Endothelial cell of umbilical vein (primary cell): ENCODE data around the gene PLPPR5. TPM values are rescaled to one million over a fixed set of nuclear protein-coding genes. Genes with fewer than 3 reads are reported as not detected.

ENCODE experiments used
- BruUV-seq: library from RNA; stranded (reverse); fragments of 400-500 nt; replicated peaks from 2 replicates; lab custom pipeline; 2021; lab: Mats Ljungman, UMichigan
- CTCF ChIA-PET: fragments of 300-600, 350-600 bp; sonication (Branson Sonifier 250); formaldehyde crosslinking; loops from one replicate; lab custom pipeline; 2021; ENCODE audit warnings: antibody characterized with exemption, inconsistent platforms; lab: Charles Lee
- POLR2A ChIA-PET: fragments of 300-600, 350-600 bp; sonication (Branson Sonifier 250); formaldehyde crosslinking; loops from one replicate; lab custom pipeline; 2021; ENCODE audit warnings: antibody characterized with exemption, inconsistent platforms; lab: Charles Lee
- DNase-seq: peaks from one replicate; pipeline ENCODE4 v3.0.0-alpha.2; 2011; ENCODE audit warnings: low read depth, low spot score
- FAIRE-seq: peaks from 2 replicates; lab custom pipeline; 2011; peaks lifted over from hg19 to GRCh38; lab: Jason Lieb, UNC
- H2AFZ ChIP-seq: 2 replicates; pipeline ENCODE4 v1.6.0; 2012; ENCODE audit warnings: low read depth, low read length, control low read depth, inconsistent platforms
- H3K27ac ChIP-seq: 2 replicates; pipeline ENCODE4 v1.5.1; 2011; ENCODE audit warnings: low read depth, mild to moderate bottlenecking, control low read depth, low read length, moderate library complexity; ENCODE audit not compliant: insufficient read depth
- H3K27me3 ChIP-seq, 2 experiments: 2 replicates each; pipeline versions ENCODE4 v1.6.0 to v1.6.1; 2011; ENCODE audit warnings: low read length in 2 of 2, mixed read lengths in 1 of 2; ENCODE audit not compliant: control insufficient read depth in 2 of 2, insufficient read depth in 2 of 2
- H3K36me3 ChIP-seq, 2 experiments: 2 replicates in 1 of 2; 3 replicates in 1 of 2; pipeline ENCODE4 v1.5.1; 2011; ENCODE audit warnings: low read length in 2 of 2, mild to moderate bottlenecking in 1 of 2, moderate library complexity in 1 of 2; ENCODE audit not compliant: control insufficient read depth in 2 of 2, insufficient read depth in 2 of 2; ENCODE audit errors: extremely low read depth in 1 of 2
- H3K4me1 ChIP-seq: 3 replicates; pipeline ENCODE4 v1.5.1; 2011; ENCODE audit warnings: mild to moderate bottlenecking, low read length; ENCODE audit not compliant: control insufficient read depth, insufficient read depth; ENCODE audit errors: extremely low read depth
- H3K4me2 ChIP-seq: 2 replicates; pipeline ENCODE4 v1.6.1; 2011; ENCODE audit warnings: low read length, control low read depth, mixed read lengths; ENCODE audit not compliant: insufficient read depth
- H3K4me3 ChIP-seq, 3 experiments: fragments of 200-600 bp in 1 of 3; sonication (generic), shearing (Covaris generic) in 1 of 3; replicated peaks in 1 of 3; 2 replicates each; pipeline ENCODE4 v1.5.1; 2011 to 2016; ENCODE audit warnings: control low read depth in 3 of 3, low read length in 3 of 3, mild to moderate bottlenecking in 2 of 3, inconsistent platforms in 1 of 3, low read depth in 1 of 3, moderate library complexity in 1 of 3; ENCODE audit not compliant: insufficient read depth in 1 of 3
- H3K79me2 ChIP-seq: 2 replicates; pipeline ENCODE4 v1.6.0; 2012; ENCODE audit warnings: low read length, inconsistent platforms; ENCODE audit not compliant: control insufficient read depth, insufficient read depth
- H3K9ac ChIP-seq: replicated peaks from 2 replicates; pipeline ENCODE3; 2011; ENCODE audit warnings: low read length, control low read depth; ENCODE audit not compliant: insufficient read depth; ENCODE audit errors: extremely low read depth
- H3K9me1 ChIP-seq: replicated peaks from 3 replicates; pipeline ENCODE4 v1.6.0; 2011; ENCODE audit warnings: mild to moderate bottlenecking, low read length; ENCODE audit not compliant: control insufficient read depth, insufficient read depth; ENCODE audit errors: extremely low read depth
- H3K9me3 ChIP-seq: replicated peaks from 2 replicates; pipeline ENCODE4 v1.5.1; 2012; ENCODE audit warnings: low read length, inconsistent platforms; ENCODE audit not compliant: control insufficient read depth, insufficient read depth
- H4K20me1 ChIP-seq: replicated peaks from 2 replicates; pipeline ENCODE3; 2011; ENCODE audit warnings: mild to moderate bottlenecking, low read length; ENCODE audit not compliant: control insufficient read depth, insufficient read depth; ENCODE audit errors: extremely low read depth
- CTCF ChIP-seq, 2 donors: IDR thresholded peaks; 1 replicate in 1 of 2; 2 replicates in 1 of 2; pipeline ENCODE4 v1.5.1; 2011; ENCODE audit warnings: low read length in 2 of 2, mild to moderate bottlenecking in 2 of 2, moderate library complexity in 2 of 2, control low read depth in 1 of 2, inconsistent platforms in 1 of 2, low read depth in 1 of 2; ENCODE audit not compliant: insufficient read depth in 1 of 2; ENCODE audit errors: extremely low read depth in 1 of 2
- EZH2 ChIP-seq: IDR thresholded peaks from 2 replicates; pipeline ENCODE4 v1.6.1; 2012; ENCODE audit warnings: borderline replicate concordance, low read depth, mild to moderate bottlenecking, moderate library complexity, low read length, inconsistent platforms; ENCODE audit not compliant: severe bottlenecking
- FOS ChIP-seq: IDR thresholded peaks from 2 replicates; pipeline ENCODE4 v1.6.1; 2011; ENCODE audit warnings: mild to moderate bottlenecking, low read length, moderate library complexity, borderline replicate concordance; ENCODE audit not compliant: insufficient read depth
- GATA2 ChIP-seq: IDR thresholded peaks from 2 replicates; pipeline ENCODE4 v1.7.0; 2011; ENCODE audit warnings: low read depth, mild to moderate bottlenecking, moderate library complexity, mixed read lengths, low read length; ENCODE audit not compliant: insufficient read length, insufficient read depth
- JUN ChIP-seq: IDR thresholded peaks from 2 replicates; pipeline ENCODE4 v1.6.1; 2011; ENCODE audit warnings: borderline replicate concordance, low read depth; ENCODE audit not compliant: insufficient read length, insufficient read depth
- MAX ChIP-seq: IDR thresholded peaks from 2 replicates; pipeline ENCODE4 v1.6.1; 2011; ENCODE audit not compliant: insufficient read depth, insufficient read length
- MYC ChIP-seq: IDR thresholded peaks from one replicate; pipeline ENCODE4 v1.6.1; 2011; ENCODE audit warnings: mild to moderate bottlenecking, low read depth, low read length
- POLR2A ChIP-seq: IDR thresholded peaks from 2 replicates; pipeline ENCODE4 v1.6.1; 2012; ENCODE audit warnings: low read depth, mild to moderate bottlenecking, control low read depth, low read length
- POLR2AphosphoS5 ChIP-seq: IDR thresholded peaks from 2 replicates; pipeline ENCODE4 v1.6.1; 2012; ENCODE audit warnings: low read depth, mild to moderate bottlenecking, control low read depth, low read length, moderate library complexity; ENCODE audit not compliant: insufficient read depth
- dilution Hi-C: fragments of 300-500 bp; cut with MboI; formaldehyde crosslinking; loops from one replicate; pipeline ENCODE4 v1.15.0; 2019; ENCODE audit warnings: low sequenced_read_pairs; ENCODE audit not compliant: extremely low pct_ligation_motif_present
- intact Hi-C: fragments of 100-400 bp; cut with micrococcal nuclease; formaldehyde crosslinking; loops from one replicate; pipeline ENCODE4 v1.10.0; 2022
- polyA plus RNA-seq, 4 experiments: library from polyadenylated mRNA; depleted of rRNA in 3 of 4; stranded (reverse) in 3 of 4; unstranded in 1 of 4; fragments of >200 nt; gene quantifications; 2 replicates each; pipeline versions ENCODE4 v1.2.1 to v1.2.3, GENCODE V29; 2011 to 2012; ENCODE audit warnings: missing spikeins in 1 of 4
- total RNA-seq: library from RNA; stranded (reverse); gene quantifications from 2 replicates; pipeline ENCODE4 v1.2.3, GENCODE V29; 2021

PLPPR5 gene
- total and polyA plus RNA-seq, 2 donors (not counting 3 experiments of a cell fraction or from before 2014, with no cell fraction given) = not detected

GRCh38 chr1:98962156-98962555 is 42.5 kb downstream of the PLPPR5 start:
- Histone ChIP-seq H3K27me3 (peaks cover 6 to 8% of the 10 kb centered on the region in 2 experiments), H2AFZ (no peak overlapping the region), H3K27ac (no peak overlapping the region), H3K9me3 (no peaks in the 10 kb centered on the region), H3K4me2 (no peak overlapping the region), H3K9ac (no peak overlapping the region), H3K36me3 (no peaks in the 10 kb centered on the region), H3K4me1 (no peaks in the 10 kb centered on the region), H4K20me1 (no peaks in the 10 kb centered on the region), H3K9me1 (no peaks in the 10 kb centered on the region), H3K79me2 (no peaks in the 10 kb centered on the region), H3K4me3 (no peak overlapping the region)
- FAIRE-seq (no peak), DNase-seq (no peak)
- dilution Hi-C loops = no loop called here
- intact Hi-C loops = no loop called here
- TF ChIP-seq MAX (no peak), JUN (no peak), FOS (no peak), EZH2 (no peak), MYC (no peak), GATA2 (no peak), CTCF (IDR thresholded peaks at IDR 0.05; ENCODE audit: extremely low read depth in 1 of 2, insufficient read depth in 1 of 2, low read depth in 1 of 2, low read length in 2 of 2) (no peak), POLR2AphosphoS5 (no peak), POLR2A (no peak)
- BruUV-seq = no TSS peak
- ChIA-PET CTCF (no interaction called here), POLR2A (no interaction called here)
